ENCODE measurements around the gene RNF112.

RNF112 gene

GRCh38 chr17:19392303-19392702 lies 18.7 kb upstream of the RNF112 start:
- ChIA-PET POLR2A (no interaction called here), CTCF (interaction anchor here (1.4 to 3.0 kb wide), 2 partner anchors 19 to 30 kb away, joined by 3 to 13 read pairs; partner anchors contain the start of genes B9D1 and RNF112)
- no peak for TF ChIP-seq CTCF (IDR thresholded peaks at IDR 0.05; ENCODE audit: control extremely low read depth, extremely low read depth, low read depth, missing control alignments)
- DNase-seq (ENCODE audit: extremely low spot score), result no peak

- ChIA-PET POLR2A (no interaction called here), CTCF (interaction anchor here (0.9 to 1.5 kb wide), 2 partner anchors 9 to 17 kb away, joined by 3 read pairs; no protein-coding TSS in a partner anchor)
- no peak for TF ChIP-seq CTCF (IDR thresholded peaks at IDR 0.05; ENCODE audit: control extremely low read depth, extremely low read depth, low read depth, missing control alignments)
- DNase-seq (ENCODE audit: extremely low spot score), result no peak
Measured at GRCh38 chr17:19397556-19398041, 13.4 kb upstream of the RNF112 start.

- ChIA-PET CTCF (interaction anchor here (1.5 kb wide), 1 partner anchor 16 kb away, joined by 3 read pairs; no protein-coding TSS in a partner anchor), POLR2A (no interaction called here)
- no peak for TF ChIP-seq CTCF (IDR thresholded peaks at IDR 0.05; ENCODE audit: control extremely low read depth, extremely low read depth, low read depth, missing control alignments)
- no peak for DNase-seq (ENCODE audit: extremely low spot score)
Measured at GRCh38 chr17:19398301-19399181, 12.5 kb upstream of the RNF112 start.

GRCh38 chr17:19399750-19400450 lies 11.1 kb upstream of the RNF112 start:
- ChIA-PET CTCF (interaction anchor here (0.5 to 1.8 kb wide), 3 partner anchors 26 to 48 kb away, joined by 3 to 5 read pairs (median 3); no protein-coding TSS in a partner anchor), POLR2A (no interaction called here)
- no peak for DNase-seq (ENCODE audit: extremely low spot score)
- no peak for TF ChIP-seq CTCF (IDR thresholded peaks at IDR 0.05; ENCODE audit: control extremely low read depth, extremely low read depth, low read depth, missing control alignments)

- POLR2A ChIA-PET, result no interaction called here
- no peak for DNase-seq (ENCODE audit: extremely low spot score)
- CTCF ChIA-PET, result interaction anchor here (1.1 to 1.8 kb wide), 3 partner anchors 27 to 46 kb away, joined by 3 to 5 read pairs (median 4); partner anchors contain the start of gene B9D1
- TF ChIP-seq CTCF (IDR thresholded peaks at IDR 0.05; ENCODE audit: control extremely low read depth, extremely low read depth, low read depth, missing control alignments), result no peak
Measured at GRCh38 chr17:19401321-19402010, 9.6 kb upstream of the RNF112 start.

GRCh38 chr17:19402171-19402570 lies 8.9 kb upstream of the RNF112 start:
- POLR2A ChIA-PET, result no interaction called here
- no peak for DNase-seq (ENCODE audit: extremely low spot score)
- TF ChIP-seq CTCF (IDR thresholded peaks at IDR 0.05; ENCODE audit: control extremely low read depth, extremely low read depth, low read depth, missing control alignments), result no peak
- CTCF ChIA-PET, result interaction anchor here (1.1 to 1.3 kb wide), 2 partner anchors 26 to 39 kb away, joined by 3 to 4 read pairs; partner anchors contain the start of gene B9D1
